ENCODE measurements around the gene CDK13. TPM values are rescaled to one million over a fixed set of nuclear protein-coding genes. Genes with fewer than 3 reads are reported as not detected.

Gene CDK13
- total RNA-seq = 10 to 100 TPM; 48.1 to 59.5 (median 57.5) TPM
- long read RNA-seq, donor 1, full-length matches to known transcripts = 17 of 49 reads
- long read RNA-seq, donor 1, partial matches to known transcripts = 22 of 49 reads
- long read RNA-seq, donor 1, other reads (novel, unspliced or antisense) = 10 of 49 reads
- long read RNA-seq, donor 2, partial matches to known transcripts = 0 of 1 reads
- long read RNA-seq, donor 2, other reads (novel, unspliced or antisense) = 1 of 1 reads

DNA sequence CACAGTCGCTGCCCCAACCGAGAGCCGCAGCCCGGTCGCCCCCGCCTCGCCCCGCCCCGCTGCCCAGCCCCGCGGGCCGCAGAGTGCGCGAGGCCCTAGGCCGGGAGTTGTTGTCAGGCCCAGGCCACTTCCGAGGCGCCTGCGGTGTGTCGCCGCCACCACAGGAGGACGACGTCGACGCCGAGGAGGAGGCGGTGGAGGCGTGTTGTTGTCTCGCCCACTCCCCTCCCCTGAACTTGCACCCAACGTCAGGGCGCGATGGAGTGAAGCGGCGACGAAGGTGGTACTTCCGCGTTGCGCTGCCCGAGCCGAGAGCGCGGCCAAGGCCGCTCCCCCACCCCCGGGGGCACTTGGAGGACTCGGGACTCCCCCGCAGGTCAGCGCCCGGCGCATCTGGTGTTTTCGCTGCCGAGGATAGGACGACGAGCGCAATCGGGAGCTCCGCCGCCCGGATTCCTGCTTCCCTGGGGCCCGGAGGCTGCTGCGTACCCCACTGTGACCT is at the start of gene CDK13:
Gene CDK13, plus strand, starts transcription at position 286 of the 502 bp plus-strand sequence. CDS start 386 bp downstream, outside the sequence.
- ATAC-seq = peak; percentile 67
- no peaks in the 10 kb centered on the region for H3K36me3 ChIP-seq (ENCODE audit: low read depth)
- no peaks in the 10 kb centered on the region for H3K9me3 ChIP-seq
- intact Hi-C loops (cut with DNase I, micrococcal nuclease) = no loop called here
- peak within 1 kb of the TSS; percentile 76 for H3K4me3 ChIP-seq
- H3K4me1 ChIP-seq (ENCODE audit: low read depth) = peaks cover 29% of the 10 kb centered on the region
- peak; percentile 82 to 94 (median 89) for DNase-seq
- TF ChIP-seq, protein P1, sequence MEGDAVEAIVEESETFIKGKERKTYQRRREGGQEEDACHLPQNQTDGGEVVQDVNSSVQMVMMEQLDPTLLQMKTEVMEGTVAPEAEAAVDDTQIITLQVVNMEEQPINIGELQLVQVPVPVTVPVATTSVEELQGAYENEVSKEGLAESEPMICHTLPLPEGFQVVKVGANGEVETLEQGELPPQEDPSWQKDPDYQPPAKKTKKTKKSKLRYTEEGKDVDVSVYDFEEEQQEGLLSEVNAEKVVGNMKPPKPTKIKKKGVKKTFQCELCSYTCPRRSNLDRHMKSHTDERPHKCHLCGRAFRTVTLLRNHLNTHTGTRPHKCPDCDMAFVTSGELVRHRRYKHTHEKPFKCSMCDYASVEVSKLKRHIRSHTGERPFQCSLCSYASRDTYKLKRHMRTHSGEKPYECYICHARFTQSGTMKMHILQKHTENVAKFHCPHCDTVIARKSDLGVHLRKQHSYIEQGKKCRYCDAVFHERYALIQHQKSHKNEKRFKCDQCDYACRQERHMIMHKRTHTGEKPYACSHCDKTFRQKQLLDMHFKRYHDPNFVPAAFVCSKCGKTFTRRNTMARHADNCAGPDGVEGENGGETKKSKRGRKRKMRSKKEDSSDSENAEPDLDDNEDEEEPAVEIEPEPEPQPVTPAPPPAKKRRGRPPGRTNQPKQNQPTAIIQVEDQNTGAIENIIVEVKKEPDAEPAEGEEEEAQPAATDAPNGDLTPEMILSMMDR (IDR thresholded peaks at IDR 0.05) = no peak

DNA sequence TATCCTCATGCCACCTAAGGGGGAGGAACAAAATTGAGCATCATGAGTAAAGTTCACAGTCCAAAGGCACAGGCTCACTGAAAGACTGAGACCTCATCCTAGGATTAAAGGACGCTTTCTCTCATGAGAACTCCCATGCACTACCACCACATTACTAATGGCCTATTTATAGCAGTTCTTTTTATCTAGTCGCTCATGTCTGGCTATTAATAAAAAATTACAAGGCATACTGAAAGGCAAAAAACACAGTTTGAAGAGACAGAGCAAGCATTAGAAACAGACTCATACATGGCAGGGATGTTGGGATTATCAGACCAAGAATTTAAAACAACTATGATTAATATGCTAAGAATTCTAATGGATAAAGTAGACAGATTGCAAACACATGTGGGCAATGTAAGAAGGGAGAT is 46.0 kb upstream of the CDK13 start:
- Histone ChIP-seq H3K4me3 (no peak overlapping the region), H3K36me3 (ENCODE audit: low read depth) (no peaks in the 10 kb centered on the region), H3K4me1 (ENCODE audit: low read depth) (no peaks in the 10 kb centered on the region), H3K9me3 (no peaks in the 10 kb centered on the region)
- TF ChIP-seq, protein P1 (IDR thresholded peaks at IDR 0.05) = no peak
- intact Hi-C loops (cut with DNase I, micrococcal nuclease) = no loop called here
- DNase-seq (no peak), ATAC-seq (no peak)

DNA sequence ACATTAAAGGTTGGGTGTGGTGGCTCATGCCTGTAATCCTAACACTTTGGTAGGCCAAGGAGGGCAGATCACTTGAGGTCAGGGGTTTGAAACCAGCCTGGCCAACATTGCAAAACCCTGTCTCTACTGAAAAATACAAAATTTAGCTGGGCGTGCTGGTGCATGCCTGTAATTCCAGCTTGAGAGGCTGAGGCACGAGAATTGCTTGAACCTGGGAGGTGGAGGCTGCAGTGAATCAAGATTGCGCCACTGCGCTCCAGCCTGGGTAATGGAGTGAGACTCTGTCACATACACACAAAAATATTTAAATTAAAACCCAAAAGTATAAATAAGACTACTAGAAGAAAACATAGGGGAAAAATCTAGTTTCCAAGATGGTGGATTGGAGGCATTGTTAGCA is 41.9 kb upstream of the CDK13 start:
- DNase-seq (no peak), ATAC-seq (no peak)
- TF ChIP-seq, protein P1 (IDR thresholded peaks at IDR 0.05) = no peak
- Histone ChIP-seq H3K4me1 (ENCODE audit: low read depth) (no peaks in the 10 kb centered on the region), H3K36me3 (ENCODE audit: low read depth) (no peaks in the 10 kb centered on the region), H3K4me3 (no peak overlapping the region), H3K9me3 (no peaks in the 10 kb centered on the region)
- intact Hi-C loops (cut with DNase I, micrococcal nuclease) = no loop called here

DNA sequence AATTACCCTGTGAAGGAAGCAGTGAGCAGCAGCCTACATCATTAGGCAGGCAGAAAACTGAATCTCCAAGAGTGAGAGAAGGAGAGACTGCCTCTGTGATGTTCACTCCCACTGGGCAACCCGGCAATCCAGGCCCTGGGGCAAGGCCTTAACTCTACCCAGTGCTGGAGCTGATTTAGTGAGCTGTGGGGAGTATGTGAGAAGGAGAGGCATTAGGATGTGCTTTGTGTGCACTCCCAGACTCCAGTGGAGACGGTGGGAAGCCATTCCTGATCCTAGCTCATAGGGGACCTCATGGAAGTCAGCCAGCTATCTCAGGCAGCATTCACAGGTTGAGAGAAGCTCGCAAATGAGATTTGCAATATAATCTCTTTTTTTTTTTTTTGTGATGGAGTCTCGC is 41.1 kb upstream of the CDK13 start:
- no peaks in the 10 kb centered on the region for H3K36me3 ChIP-seq (ENCODE audit: low read depth)
- intact Hi-C loops (cut with DNase I, micrococcal nuclease) = no loop called here
- no peaks in the 10 kb centered on the region for H3K4me1 ChIP-seq (ENCODE audit: low read depth)
- DNase-seq (no peak), ATAC-seq (no peak)
- TF ChIP-seq, protein P1 (IDR thresholded peaks at IDR 0.05) = no peak
- no peak overlapping the region for H3K4me3 ChIP-seq
- H3K9me3 ChIP-seq = no peaks in the 10 kb centered on the region

DNA sequence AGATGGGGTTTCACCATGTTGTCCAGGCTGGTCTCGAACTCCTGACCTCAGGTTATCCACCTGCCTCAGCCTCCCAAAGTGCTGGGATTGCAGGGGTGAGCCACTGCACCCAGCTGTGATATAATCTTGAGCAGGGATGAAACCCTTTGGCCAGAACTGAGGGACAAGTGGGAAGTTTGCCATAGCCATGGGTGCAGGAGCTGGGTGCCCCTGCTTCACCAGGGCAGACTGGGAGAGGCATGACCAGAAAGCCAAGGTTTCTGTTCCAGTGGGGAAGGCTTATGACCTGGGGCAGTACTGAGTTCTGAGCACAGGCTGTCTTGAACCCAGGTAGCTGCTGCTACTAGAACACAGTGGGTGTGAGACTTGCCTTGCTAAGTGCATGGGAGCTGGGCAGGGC is 40.5 kb upstream of the CDK13 start:
- DNase-seq (no peak), ATAC-seq (no peak)
- Histone ChIP-seq H3K36me3 (ENCODE audit: low read depth) (no peaks in the 10 kb centered on the region), H3K4me3 (no peak overlapping the region), H3K9me3 (no peaks in the 10 kb centered on the region), H3K4me1 (ENCODE audit: low read depth) (no peaks in the 10 kb centered on the region)
- intact Hi-C loops (cut with DNase I, micrococcal nuclease) = no loop called here
- TF ChIP-seq, protein P1 (IDR thresholded peaks at IDR 0.05) = no peak

Measured in mucosa of descending colon (tissue), 3 donors.